GM12878 (cell line): ENCODE data around the gene KRT33A. TPM values are rescaled to one million over a fixed set of nuclear protein-coding genes. Genes with fewer than 3 reads are reported as not detected.

Source experiments
- ATAC-seq: fragments of 200-7000 bp; cut with Tn5 transposase; 3 replicates; pipeline ENCODE4 v1.9.1; 2020; ENCODE audit warnings: mild to moderate bottlenecking, moderate library complexity
- BruUV-seq: library from RNA; stranded (reverse); fragments of 400-500 nt; replicated peaks from 2 replicates; lab custom pipeline; 2021; lab: Mats Ljungman, UMichigan
- CTCF ChIA-PET: fragments of 300-600 bp; sonication (Branson Sonifier 250); formaldehyde crosslinking; extraction: SDS; loops from one replicate; lab custom pipeline; 2021; ENCODE audit warnings: inconsistent platforms; lab: Yijun Ruan, JAX
- POLR2A ChIA-PET: fragments of 350-600 bp; formaldehyde crosslinking; extraction: SDS; loops from one replicate; lab custom pipeline; 2021; ENCODE audit warnings: inconsistent platforms; lab: Charles Lee
- RAD21 ChIA-PET: fragments of 300-600 bp; sonication (Branson Sonifier 250); formaldehyde crosslinking; loops from one replicate; lab custom pipeline; 2023; ENCODE audit warnings: antibody characterized with exemption; ENCODE audit not compliant: unreplicated experiment; lab: Charles Lee
- SMC1A ChIA-PET: fragments of 300-600 bp; sonication (Branson Sonifier 250); formaldehyde crosslinking; loops from one replicate; lab custom pipeline; 2023; ENCODE audit not compliant: unreplicated experiment, uncharacterized antibody; lab: Charles Lee
- DNase-seq: peaks from one replicate; pipeline ENCODE4 v3.0.0-alpha.2; 2011; ENCODE audit warnings: low read depth, low spot score
- FAIRE-seq: peaks from 3 replicates; lab custom pipeline; 2011; peaks lifted over from hg19 to GRCh38; lab: Jason Lieb, UNC
- H2AFZ ChIP-seq: 2 replicates; pipeline ENCODE4 v1.6.0; 2011; ENCODE audit warnings: low read depth, low read length, control low read depth; ENCODE audit not compliant: control insufficient read depth
- H3K27ac ChIP-seq: 2 replicates; pipeline ENCODE4 v1.5.1; 2011; ENCODE audit warnings: control low read depth; ENCODE audit not compliant: control insufficient read depth, insufficient read depth
- H3K27me3 ChIP-seq, 2 experiments: replicated peaks in 1 of 2; 2 replicates each; pipeline versions ENCODE4 v1.6.0 to v1.6.1; 2011; ENCODE audit warnings: low read length in 1 of 2; ENCODE audit not compliant: control insufficient read depth in 2 of 2, insufficient read depth in 2 of 2
- H3K36me3 ChIP-seq, 2 experiments: 2 replicates each; pipeline ENCODE4 v1.5.1; 2011; ENCODE audit warnings: low read length in 1 of 2; ENCODE audit not compliant: control insufficient read depth in 2 of 2, insufficient read depth in 2 of 2
- H3K4me1 ChIP-seq: 2 replicates; pipeline ENCODE4 v1.6.1; 2011; ENCODE audit warnings: mild to moderate bottlenecking, low read length, moderate library complexity, mixed read lengths; ENCODE audit not compliant: control insufficient read depth, insufficient read depth
- H3K4me2 ChIP-seq: 2 replicates; pipeline ENCODE4 v1.6.0; 2011; ENCODE audit warnings: control low read depth; ENCODE audit not compliant: control insufficient read depth, insufficient read depth
- H3K4me3 ChIP-seq: fragments of 200-600 bp; sonication (generic); 2 replicates; pipeline ENCODE4 v1.5.1; 2016
- H3K79me2 ChIP-seq: 2 replicates; pipeline ENCODE4 v1.6.0; 2011; ENCODE audit warnings: low read length; ENCODE audit not compliant: control insufficient read depth, insufficient read depth
- H3K9ac ChIP-seq: 2 replicates; pipeline ENCODE4 v1.8.0; 2011; ENCODE audit warnings: low read length, control low read depth, mixed read lengths; ENCODE audit not compliant: control insufficient read depth, insufficient read depth
- H3K9me3 ChIP-seq: replicated peaks from 3 replicates; pipeline ENCODE4 v1.5.1; 2011; ENCODE audit warnings: mild to moderate bottlenecking, low read length; ENCODE audit not compliant: control insufficient read depth, insufficient read depth
- H4K20me1 ChIP-seq: 2 replicates; pipeline ENCODE4 v1.6.0; 2011; ENCODE audit not compliant: control insufficient read depth, insufficient read depth
- BMI1 ChIP-seq: fragments of 450-650 bp; IDR thresholded peaks from 2 replicates; pipeline ENCODE4 v1.6.1; 2016; ENCODE audit warnings: mild to moderate bottlenecking, moderate library complexity, borderline replicate concordance
- EP300 ChIP-seq, 2 experiments: fragments of 150-350 bp in 1 of 2; IDR thresholded peaks; 2 replicates each; pipeline ENCODE4 v1.6.1; 2011 to 2012; ENCODE audit warnings: low read depth in 2 of 2, low read length in 2 of 2, borderline replicate concordance in 1 of 2, improper control_type of control experiment in 1 of 2, inconsistent platforms in 1 of 2; ENCODE audit not compliant: control insufficient read depth in 1 of 2
- GABPA ChIP-seq: IDR thresholded peaks from 2 replicates; pipeline ENCODE4 v1.6.1; 2014; ENCODE audit warnings: antibody characterized with exemption, low read depth, mild to moderate bottlenecking, inconsistent platforms
- HDAC6 ChIP-seq: fragments of 200-600 bp; sonication (generic); IDR thresholded peaks from one replicate; pipeline ENCODE4 v1.8.0; 2017; ENCODE audit warnings: antibody characterized with exemption; ENCODE audit not compliant: unreplicated experiment
- JUNB ChIP-seq: IDR thresholded peaks from 2 replicates; pipeline ENCODE4 v1.6.1; 2016; ENCODE audit warnings: antibody characterized with exemption, mild to moderate bottlenecking
- NBN ChIP-seq: fragments of 450-650 bp; IDR thresholded peaks from 2 replicates; pipeline ENCODE4 v1.6.1; 2016
- NR2C1 ChIP-seq: fragments of 450-650 bp; IDR thresholded peaks from 2 replicates; pipeline ENCODE4 v1.6.1; 2017; ENCODE audit warnings: antibody characterized with exemption, mild to moderate bottlenecking, moderate library complexity
- NR2C2 ChIP-seq: IDR thresholded peaks from 2 replicates; pipeline ENCODE4 v1.6.1; 2011; ENCODE audit warnings: borderline replicate concordance, low read depth; ENCODE audit not compliant: control insufficient read depth, insufficient read length
- SREBF2 ChIP-seq: IDR thresholded peaks from 2 replicates; pipeline ENCODE4 v1.6.1; 2012; ENCODE audit warnings: mild to moderate bottlenecking, low read length
- SUPT20H ChIP-seq: IDR thresholded peaks from 2 replicates; pipeline ENCODE4 v1.6.1; 2011; ENCODE audit warnings: low read depth, mild to moderate bottlenecking, low read length, moderate library complexity, borderline replicate concordance; ENCODE audit not compliant: control insufficient read depth
- TBL1XR1 ChIP-seq: IDR thresholded peaks from 2 replicates; pipeline ENCODE4 v1.6.1; 2012; ENCODE audit warnings: low read depth, low read length, improper control_type of control experiment
- YBX1 ChIP-seq: fragments of 450-650 bp; IDR thresholded peaks from 2 replicates; pipeline ENCODE4 v1.6.1; 2016; ENCODE audit warnings: antibody characterized with exemption
- ZNF622 ChIP-seq: fragments of 450-650 bp; IDR thresholded peaks from 2 replicates; pipeline ENCODE4 v1.6.1; 2017; ENCODE audit warnings: mild to moderate bottlenecking, inconsistent platforms
- WGBS: methylation state at CpG from one replicate; pipeline ENCODE4 v1.1.6; 2016; ENCODE audit warnings: low lambda C conversion rate; ENCODE audit not compliant: insufficient replicate concordance, insufficient coverage; ENCODE audit errors: missing lambda C conversion rate; 5-methylcytosine and 5-hydroxymethylcytosine counted together
- in situ Hi-C: fragments of 300-500 bp; cut with MboI; formaldehyde crosslinking; loops from 9 replicates; pipeline ENCODE4 v1.14.3; 2018; ENCODE audit warnings: mixed read lengths
- intact Hi-C: fragments of 100-400 bp; cut with micrococcal nuclease; formaldehyde crosslinking; loops from one replicate; pipeline ENCODE4 v1.14.2; 2022; ENCODE audit not compliant: unreplicated experiment
- polyA plus RNA-seq, 11 experiments: library from polyadenylated mRNA; depleted of rRNA in 4 of 11; unstranded in 6 of 11; stranded (reverse) in 5 of 11; fragments of >200 nt; fragmentation: Nextera tagmentation in 4 of 11; fragmentation: Illumina TruSeq in 1 of 11; extraction: Ambion mirVana in 4 of 11; extraction: Trizol in 1 of 11; gene quantifications; 1 replicate in 1 of 11; 2 replicates in 10 of 11; pipeline versions ENCODE4 v1.2.1 to v1.2.3, GENCODE V29; 2011 to 2016; ENCODE audit warnings: inconsistent platforms in 2 of 11, missing spikeins in 2 of 11, low read depth in 1 of 11
- total RNA-seq, 4 experiments: library from RNA; depleted of rRNA in 3 of 4; stranded (reverse); fragments of >200 nt in 3 of 4; fragmentation: Illumina TruSeq in 1 of 4; extraction: Trizol in 1 of 4; gene quantifications; 2 replicates each; pipeline versions ENCODE4 v1.2.1 to v1.2.3, GENCODE V29; 2013 to 2021
- TF ChIP-seq, protein P1 (sequence below): fragments of 150-350 bp; IDR thresholded peaks from 2 replicates; pipeline ENCODE4 v1.6.1; 2014; ENCODE audit warnings: mild to moderate bottlenecking, low read depth, low read length
- TF ChIP-seq, protein P2 (sequence below): fragments of 450-650 bp; conservative IDR thresholded peaks from 2 replicates; pipeline ENCODE4 v1.6.1; 2017; ENCODE audit warnings: mild to moderate bottlenecking, moderate library complexity

Gene KRT33A
- total and polyA plus RNA-seq, 10 of the 15 experiments (the other 5 are each of a cell fraction or from before 2014, with no cell fraction given) = not detected

DNA sequence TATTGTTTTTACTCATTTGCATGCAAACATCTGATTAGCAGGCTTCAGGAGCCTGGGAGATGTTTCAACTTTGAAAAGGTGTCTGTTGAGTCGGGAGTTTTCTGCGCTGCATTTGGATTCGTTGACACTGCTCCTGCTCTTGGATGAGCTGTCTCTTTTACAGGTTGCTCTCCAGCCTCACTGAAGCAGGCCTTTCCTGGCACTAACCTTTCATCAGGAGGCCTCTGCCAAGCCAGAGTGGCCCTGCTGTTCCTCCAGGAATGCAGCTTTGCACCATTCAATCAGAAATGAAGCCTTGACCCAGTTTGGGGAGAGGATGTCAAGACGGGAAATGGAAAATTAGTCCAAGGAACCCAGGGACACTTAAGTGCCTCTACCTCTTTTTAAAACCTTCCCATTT is 47.6 kb downstream of the KRT33A start:
- CTCF ChIA-PET = no interaction called here
- Histone ChIP-seq H3K4me3 (no peak overlapping the region), H4K20me1 (no peaks in the 10 kb centered on the region), H3K27ac (no peak overlapping the region), H2AFZ (no peak overlapping the region), H3K9ac (no peak overlapping the region), H3K4me2 (no peak overlapping the region), H3K27me3 (peaks cover 0 to 4% of the 10 kb centered on the region in 2 experiments; a peak in 1 of 4 replicates), H3K36me3 (no peaks in the 10 kb centered on the region), H3K79me2 (no peaks in the 10 kb centered on the region), H3K4me1 (no peaks in the 10 kb centered on the region), H3K9me3 (no peaks in the 10 kb centered on the region; the same call in 2 of the 3 replicates)
- SMC1A ChIA-PET = no interaction called here
- no TSS peak for BruUV-seq
- TF ChIP-seq SREBF2 (no peak), EP300 (IDR thresholded peaks at IDR 0.05; ENCODE audit: borderline replicate concordance in 1 of 2, control insufficient read depth in 1 of 2, low read depth in 2 of 2, low read length in 2 of 2) (no peak), TBL1XR1 (no peak), SUPT20H (no peak), BMI1 (no peak), NR2C2 (no peak), NBN (no peak), NR2C1 (no peak), GABPA (no peak), YBX1 (no peak), JUNB (no peak), HDAC6 (no peak), ZNF622 (no peak)
- TF ChIP-seq, protein P1, sequence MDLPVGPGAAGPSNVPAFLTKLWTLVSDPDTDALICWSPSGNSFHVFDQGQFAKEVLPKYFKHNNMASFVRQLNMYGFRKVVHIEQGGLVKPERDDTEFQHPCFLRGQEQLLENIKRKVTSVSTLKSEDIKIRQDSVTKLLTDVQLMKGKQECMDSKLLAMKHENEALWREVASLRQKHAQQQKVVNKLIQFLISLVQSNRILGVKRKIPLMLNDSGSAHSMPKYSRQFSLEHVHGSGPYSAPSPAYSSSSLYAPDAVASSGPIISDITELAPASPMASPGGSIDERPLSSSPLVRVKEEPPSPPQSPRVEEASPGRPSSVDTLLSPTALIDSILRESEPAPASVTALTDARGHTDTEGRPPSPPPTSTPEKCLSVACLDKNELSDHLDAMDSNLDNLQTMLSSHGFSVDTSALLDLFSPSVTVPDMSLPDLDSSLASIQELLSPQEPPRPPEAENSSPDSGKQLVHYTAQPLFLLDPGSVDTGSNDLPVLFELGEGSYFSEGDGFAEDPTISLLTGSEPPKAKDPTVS = no peak
- TF ChIP-seq, protein P2, sequence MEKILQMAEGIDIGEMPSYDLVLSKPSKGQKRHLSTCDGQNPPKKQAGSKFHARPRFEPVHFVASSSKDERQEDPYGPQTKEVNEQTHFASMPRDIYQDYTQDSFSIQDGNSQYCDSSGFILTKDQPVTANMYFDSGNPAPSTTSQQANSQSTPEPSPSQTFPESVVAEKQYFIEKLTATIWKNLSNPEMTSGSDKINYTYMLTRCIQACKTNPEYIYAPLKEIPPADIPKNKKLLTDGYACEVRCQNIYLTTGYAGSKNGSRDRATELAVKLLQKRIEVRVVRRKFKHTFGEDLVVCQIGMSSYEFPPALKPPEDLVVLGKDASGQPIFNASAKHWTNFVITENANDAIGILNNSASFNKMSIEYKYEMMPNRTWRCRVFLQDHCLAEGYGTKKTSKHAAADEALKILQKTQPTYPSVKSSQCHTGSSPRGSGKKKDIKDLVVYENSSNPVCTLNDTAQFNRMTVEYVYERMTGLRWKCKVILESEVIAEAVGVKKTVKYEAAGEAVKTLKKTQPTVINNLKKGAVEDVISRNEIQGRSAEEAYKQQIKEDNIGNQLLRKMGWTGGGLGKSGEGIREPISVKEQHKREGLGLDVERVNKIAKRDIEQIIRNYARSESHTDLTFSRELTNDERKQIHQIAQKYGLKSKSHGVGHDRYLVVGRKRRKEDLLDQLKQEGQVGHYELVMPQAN = no peak
- in situ Hi-C loops (no loop called here), intact Hi-C loops (no loop called here)
- 33% methylated on average over 4 of the region's 4 CpGs for WGBS
- ATAC-seq = no peak
- POLR2A ChIA-PET = no interaction called here
- RAD21 ChIA-PET = no interaction called here
- FAIRE-seq = no peak
- DNase-seq = no peak
